Stimulated activated CD8-positive, alpha-beta memory T cell treated with anti-CD3 and anti-CD28 coated beads, Interleukin-7, amount 100 ng/mL, for 4 hours (primary cell): ENCODE data around the gene LARP1.
"Not testable (repeated sequence)": the region's sequence is repeated elsewhere in the genome, so short reads cannot be mapped to it uniquely, and the experiment has no call there.

Experiments used
- DNase-seq, 2 donors: peaks; one replicate each; pipeline ENCODE4 v3.0.0-alpha.2; 2020; ENCODE audit warnings: low read depth in 2 of 2

The LARP1 gene

DNA sequence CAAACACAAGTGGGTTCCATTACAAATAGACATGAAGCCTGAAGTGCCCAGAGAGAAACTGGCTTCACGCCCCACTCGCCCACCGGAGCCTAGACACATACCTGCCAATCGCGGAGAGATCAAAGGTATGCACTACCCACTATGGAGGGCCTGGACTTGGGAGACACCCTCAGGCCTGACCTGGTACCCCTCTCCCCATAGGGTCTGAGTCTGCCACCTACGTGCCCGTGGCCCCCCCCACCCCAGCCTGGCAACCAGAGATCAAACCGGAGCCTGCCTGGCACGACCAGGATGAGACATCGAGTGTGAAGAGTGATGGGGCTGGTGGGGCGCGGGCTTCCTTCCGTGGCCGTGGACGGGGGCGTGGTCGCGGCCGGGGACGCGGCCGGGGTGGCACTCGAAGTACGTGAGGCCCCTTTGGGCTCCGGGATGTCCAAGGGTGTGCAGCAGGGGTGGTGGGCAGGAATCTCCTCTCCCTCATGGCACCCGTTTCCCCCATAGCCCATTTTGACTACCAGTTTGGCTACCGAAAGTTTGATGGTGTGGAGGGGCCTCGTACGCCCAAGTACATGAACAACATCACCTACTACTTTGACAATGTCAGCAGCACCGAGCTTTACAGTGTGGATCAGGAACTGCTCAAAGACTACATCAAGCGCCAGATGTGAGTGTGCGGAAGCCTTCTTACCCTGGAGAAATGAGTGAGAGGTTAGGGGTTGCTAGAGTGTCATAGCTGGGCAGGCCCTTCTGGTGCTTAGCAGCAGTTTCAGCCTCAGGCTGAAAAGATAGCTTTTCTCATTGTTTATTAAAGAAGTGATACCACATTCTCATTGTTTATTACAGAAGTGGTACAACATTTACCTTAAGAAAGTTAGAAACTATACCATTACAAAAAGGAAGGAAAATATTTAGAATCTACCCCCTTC, 38.7 kb downstream of the LARP1 start:
- DNase-seq, result no peak

- DNase-seq, result no peak
These were observed 39.5 kb downstream of the LARP1 start for GRCh38 chr5:154794525-154795234.

GRCh38 chr5:154795235-154795596, 40.0 kb downstream of the LARP1 start:
- no peak for DNase-seq

DNA sequence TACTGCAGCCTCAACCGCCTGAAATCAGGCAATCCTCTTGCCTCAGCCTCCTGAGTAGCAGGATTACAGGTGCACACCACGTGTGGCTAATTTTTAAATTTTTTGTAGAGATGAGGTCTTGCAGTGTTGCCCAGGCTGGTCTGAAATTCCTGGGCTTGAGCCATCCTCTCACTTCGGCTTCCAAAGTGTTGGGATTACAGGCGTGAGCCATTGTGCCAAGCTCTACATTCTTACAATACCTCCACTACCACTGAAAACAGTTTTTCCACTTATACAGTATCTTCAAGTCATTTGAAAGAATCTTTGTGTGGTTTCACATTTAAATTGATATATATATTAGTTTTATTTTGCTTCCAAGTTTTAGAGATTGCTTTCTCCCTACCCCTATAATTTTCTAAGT, 42.6 kb downstream of the LARP1 start:
- no peak for DNase-seq

- DNase-seq, result no peak
These were observed 45.4 kb downstream of the LARP1 start for GRCh38 chr5:154800582-154800981.

DNA sequence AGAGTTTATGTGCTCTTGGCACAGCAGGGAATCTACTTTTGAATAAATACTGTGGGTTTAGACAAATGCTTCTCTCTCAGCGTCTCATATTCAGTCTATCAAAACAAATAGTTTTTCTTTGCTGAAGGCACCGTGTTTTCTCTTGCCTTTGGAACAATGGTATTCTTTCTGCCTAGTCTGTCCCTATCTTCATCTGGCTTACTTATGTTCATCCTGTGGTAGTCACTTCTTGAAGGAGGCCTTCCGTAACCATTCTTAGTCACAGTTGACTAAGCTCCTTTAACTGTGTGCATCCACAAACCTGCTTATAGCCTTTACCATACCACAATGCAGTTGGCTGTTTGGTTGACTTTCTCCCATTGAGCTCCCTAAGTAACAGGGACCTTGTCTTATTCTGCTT, 45.9 kb downstream of the LARP1 start:
- no peak for DNase-seq

GRCh38 chr5:154802050-154802449, 46.9 kb downstream of the LARP1 start:
- DNase-seq, result no peak

DNA sequence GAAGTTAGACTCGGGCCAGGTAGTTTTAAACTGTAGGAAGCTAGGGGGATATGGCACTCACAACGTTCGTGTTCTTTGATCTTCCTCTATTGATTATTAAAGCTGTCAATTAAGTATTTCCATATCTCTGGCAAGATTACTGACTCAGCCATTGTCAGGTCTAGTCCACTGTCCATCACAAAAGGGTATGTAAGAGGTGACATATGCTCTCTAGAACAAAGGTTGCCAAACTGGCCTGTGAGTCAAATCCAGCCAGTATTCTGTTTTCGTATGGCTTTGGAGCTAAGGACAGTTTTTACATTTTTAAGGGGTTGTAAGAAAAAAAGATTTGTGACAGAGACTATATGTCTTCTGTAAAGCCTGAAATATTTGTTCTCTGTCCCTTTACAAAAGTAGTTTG, 51.0 kb downstream of the LARP1 start:
- no peak for DNase-seq

DNA sequence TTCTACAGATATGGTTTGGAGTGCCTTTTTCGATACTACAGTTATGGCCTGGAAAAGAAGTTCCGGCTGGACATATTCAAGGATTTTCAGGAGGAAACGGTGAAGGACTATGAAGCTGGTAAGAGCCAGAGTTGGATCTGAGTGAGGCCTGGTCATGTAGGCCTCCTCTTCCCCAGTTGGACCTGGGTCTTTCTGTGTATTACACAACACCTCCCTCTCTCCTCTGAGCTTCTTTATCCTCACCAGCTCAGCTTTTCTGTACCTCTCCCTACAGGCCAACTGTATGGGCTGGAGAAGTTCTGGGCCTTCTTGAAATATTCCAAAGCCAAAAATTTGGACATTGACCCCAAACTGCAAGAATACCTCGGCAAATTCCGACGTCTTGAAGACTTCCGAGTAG, 56.1 kb downstream of the LARP1 start:
- DNase-seq, result no peak

DNA sequence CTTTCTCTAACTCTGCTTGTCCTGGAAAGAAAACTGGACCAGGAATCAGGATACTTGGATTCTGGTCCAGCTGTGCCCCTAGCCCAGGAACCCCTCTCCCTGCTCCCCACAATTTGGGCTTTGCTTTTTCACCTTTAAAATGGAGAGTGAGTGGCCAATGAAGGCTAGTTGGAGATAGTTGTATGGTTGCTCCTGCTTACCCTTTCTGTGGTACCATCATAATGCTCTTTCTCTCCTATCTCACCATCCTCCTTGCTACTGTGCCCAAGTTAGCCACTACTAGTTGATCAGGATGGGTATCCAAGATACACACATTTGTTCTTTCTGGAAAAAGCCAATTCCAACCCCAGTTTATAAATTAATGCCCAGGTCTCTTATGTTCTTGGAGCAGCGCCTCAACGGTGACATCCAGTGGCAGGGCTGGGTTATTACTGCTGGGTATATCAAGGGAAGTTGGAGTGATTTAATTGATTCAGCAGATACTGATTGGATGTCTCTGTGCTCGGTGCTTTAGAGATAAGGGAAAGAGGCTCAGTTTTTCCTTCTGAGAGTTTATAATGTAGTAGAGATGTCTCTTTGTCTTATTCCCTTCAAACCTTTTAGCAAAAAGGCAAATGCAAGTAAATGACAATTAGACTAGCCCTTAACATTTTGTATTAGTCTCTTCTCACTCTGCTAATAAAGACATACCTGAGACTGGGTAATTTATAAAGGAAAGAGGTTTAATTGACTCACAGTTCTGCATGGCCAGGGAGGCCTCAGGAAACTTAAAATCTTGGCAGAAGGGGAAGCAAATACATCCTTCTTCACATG, 56.7 kb downstream of the LARP1 start:
- peak; percentile 28 to 33 for DNase-seq

DNA sequence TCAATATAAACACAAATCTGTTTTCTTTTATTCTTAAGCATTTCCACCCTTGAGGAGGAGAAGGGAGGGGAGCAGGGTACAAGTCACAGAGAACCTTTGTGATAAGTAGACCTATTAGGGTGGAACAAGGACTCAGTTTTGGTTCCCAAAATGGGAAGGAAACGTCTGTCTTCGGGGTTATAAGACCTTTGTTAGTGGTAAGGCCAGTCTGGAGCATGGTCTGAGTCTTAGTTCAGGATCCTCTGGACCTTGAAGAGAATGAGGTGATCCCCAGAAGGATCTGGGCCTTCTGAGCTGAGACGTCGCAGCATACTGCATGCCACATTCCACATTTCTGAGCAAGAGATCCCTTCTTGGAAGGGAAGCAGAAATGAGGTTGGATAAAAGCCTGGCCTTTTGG, 58.0 kb downstream of the LARP1 start:
- no peak for DNase-seq

- peak in 1 of 2 donors; percentile 30 for DNase-seq
These were observed 58.6 kb downstream of the LARP1 start for GRCh38 chr5:154813736-154814135.

- no peak for DNase-seq
These were observed 59.8 kb downstream of the LARP1 start for GRCh38 chr5:154815025-154815424.

- no peak for DNase-seq
These were observed 60.6 kb downstream of the LARP1 start for GRCh38 chr5:154815684-154816247.

GRCh38 chr5:154816891-154817492, 61.8 kb downstream of the LARP1 start:
- no peak for DNase-seq

DNA sequence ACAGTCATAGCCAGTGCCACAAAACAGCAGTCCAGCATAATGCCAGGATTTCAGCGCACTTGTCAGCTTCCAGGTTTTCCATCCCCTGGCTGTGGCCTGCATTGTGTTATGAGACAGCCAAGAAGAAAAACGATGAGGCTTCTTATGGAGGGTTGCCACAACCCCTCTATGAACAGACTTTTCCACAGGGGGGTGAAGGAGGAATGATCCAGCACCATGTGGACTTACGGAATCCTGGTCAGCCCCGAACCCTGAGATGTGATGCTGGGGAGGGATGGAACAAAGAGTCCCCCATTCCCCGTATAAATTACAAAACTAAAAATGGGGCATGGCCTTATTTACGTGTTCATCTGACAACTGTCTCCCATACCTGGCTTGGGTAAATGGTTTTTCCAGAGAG, 62.6 kb downstream of the LARP1 start:
- no peak for DNase-seq

DNA sequence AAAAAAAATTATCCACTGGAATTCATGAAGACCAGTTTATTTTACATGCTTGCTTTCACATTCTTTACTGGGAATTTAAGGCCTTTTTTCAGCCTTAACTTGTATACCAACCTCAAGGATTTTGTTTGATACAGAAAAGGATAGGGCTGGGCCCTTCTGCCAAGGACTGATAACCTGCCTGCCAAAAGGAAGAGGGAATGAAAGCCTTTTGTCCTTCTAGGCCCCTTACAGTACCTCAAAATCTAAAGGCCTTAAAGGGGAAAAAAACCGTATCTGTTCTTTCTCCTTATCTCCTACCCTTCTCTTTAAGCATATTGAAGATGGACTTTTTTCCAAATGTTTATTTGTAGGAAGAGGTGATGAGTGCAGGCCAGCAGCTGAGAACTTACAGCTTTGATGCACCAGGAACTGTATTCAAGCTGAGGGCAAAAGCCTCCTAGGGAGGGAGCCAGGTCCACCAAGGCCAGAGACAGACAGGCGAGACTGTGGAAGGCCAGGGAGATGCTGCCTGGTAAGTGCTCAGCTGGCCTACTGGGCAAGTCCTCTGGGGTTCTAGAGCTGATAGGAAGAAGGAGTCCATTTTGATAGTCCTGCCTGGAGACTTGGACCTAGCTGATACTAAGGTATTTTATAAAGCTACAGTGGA, 63.4 kb downstream of the LARP1 start:
- no peak for DNase-seq

- no peak for DNase-seq
These were observed 64.4 kb downstream of the LARP1 start for GRCh38 chr5:154819546-154819945.

DNA sequence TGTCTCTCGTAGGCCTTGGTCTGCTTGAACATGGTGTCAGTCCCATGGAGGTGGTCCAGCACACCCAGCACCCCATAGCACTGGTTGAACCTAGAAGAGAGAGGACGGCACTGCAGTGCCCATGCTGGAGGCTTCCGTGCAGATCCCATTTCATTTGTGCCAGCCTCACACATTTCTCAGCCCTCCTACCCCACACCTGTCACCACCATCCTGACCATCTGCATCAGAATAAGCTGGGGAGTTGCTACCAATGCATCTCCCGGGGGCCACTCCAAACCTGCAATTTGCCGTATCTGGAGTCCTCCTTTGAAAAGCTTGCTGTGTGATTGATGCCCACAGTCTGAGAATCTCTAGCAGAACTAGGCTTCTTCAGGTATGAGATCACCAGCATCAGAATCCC, 65.2 kb downstream of the LARP1 start:
- DNase-seq, result no peak

- not testable (repeated sequence) for DNase-seq
These were observed 67.7 kb downstream of the LARP1 start for GRCh38 chr5:154822896-154823295.

DNA sequence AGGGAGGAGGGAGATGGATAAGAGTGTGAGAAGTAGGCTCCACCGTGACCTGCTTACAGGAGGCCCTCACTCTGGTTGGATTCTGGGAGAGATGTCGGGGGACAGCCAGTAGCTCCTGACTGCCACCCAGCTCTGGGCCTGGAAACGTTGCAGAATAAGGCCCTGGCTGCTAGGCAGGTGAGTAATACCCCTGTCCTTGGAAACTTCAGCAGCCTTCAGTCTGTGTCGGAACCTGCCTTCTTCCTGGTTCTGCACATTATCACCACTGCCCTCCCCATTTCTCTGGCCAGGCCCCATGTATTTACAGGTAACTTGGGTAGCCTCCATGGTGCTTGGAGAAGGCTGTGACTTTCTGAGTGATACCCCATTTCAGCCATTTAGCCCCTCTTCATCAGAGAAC, 68.4 kb downstream of the LARP1 start:
- DNase-seq, result no peak
